ENCODE results near the gene YBX3.

The YBX3 gene

DNA sequence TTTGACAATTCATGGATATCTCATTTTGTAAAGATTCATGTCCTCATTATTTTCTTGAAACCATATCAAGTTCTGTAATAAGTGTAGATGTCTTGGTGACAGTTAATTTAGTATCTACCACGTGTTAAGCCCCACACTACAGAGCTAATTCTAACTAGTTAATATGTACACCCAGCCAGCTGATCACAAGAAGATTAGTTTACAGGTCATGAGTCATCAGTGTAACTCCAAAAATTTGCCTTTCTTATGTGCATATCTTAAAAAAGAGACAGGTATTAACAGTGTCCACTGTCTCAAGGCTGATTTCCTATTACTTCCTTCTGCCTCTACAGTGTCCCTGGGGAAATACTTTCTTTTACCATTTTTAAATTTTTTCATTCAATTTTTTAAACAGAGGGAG is 13.3 kb upstream of the YBX3 start:
- H3K4me3 ChIP-seq (ENCODE audit: low read depth, low read length) = no peak overlapping the region
- TF ChIP-seq, protein P1, sequence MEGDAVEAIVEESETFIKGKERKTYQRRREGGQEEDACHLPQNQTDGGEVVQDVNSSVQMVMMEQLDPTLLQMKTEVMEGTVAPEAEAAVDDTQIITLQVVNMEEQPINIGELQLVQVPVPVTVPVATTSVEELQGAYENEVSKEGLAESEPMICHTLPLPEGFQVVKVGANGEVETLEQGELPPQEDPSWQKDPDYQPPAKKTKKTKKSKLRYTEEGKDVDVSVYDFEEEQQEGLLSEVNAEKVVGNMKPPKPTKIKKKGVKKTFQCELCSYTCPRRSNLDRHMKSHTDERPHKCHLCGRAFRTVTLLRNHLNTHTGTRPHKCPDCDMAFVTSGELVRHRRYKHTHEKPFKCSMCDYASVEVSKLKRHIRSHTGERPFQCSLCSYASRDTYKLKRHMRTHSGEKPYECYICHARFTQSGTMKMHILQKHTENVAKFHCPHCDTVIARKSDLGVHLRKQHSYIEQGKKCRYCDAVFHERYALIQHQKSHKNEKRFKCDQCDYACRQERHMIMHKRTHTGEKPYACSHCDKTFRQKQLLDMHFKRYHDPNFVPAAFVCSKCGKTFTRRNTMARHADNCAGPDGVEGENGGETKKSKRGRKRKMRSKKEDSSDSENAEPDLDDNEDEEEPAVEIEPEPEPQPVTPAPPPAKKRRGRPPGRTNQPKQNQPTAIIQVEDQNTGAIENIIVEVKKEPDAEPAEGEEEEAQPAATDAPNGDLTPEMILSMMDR (IDR thresholded peaks at IDR 0.05; ENCODE audit: low read depth, low read length, missing control alignments) = no peak
- no peak for DNase-seq (ENCODE audit: low read depth)

DNA sequence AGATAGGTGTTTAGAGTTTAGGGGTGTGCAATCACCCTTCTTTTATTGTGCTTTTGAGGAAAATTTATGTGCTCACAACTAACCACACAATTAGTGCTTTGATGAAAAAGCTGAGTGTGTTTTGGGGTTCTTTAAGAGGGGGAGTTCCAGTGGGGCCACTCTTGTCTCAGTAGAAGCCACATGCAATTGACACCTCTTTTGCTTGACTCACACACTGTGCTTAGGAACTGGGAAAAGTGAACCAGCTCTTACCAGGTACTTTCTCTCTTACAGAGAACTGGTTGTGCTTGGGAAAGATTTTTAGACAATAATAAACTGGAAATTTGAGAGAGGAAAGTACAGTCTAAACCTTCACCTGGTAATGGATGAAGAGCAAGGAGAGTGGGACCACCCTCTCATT is 12.3 kb upstream of the YBX3 start:
- DNase-seq (ENCODE audit: low read depth) = no peak
- TF ChIP-seq, protein P1 (IDR thresholded peaks at IDR 0.05; ENCODE audit: low read depth, low read length, missing control alignments) = no peak
- H3K4me3 ChIP-seq (ENCODE audit: low read depth, low read length) = no peak overlapping the region

DNA sequence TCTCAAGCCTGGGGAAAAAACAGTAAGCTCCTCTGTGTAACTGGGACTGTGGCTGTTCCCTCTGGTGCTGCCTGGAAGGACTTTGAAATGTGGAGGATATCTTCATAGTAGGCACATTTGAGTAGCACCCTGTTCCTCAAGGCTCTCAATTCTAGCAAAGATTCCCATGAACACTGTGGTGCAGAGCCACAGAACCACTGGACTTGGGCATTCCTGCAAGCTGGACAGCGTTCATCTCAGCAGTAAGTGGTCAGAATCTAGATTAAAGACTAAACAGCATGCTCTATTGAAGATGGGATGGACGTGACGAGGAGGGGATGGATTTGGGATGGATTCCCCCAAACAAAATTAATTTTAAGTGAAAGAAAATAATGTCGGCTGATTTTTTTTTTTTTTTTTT is 9.4 kb upstream of the YBX3 start:
- no peak overlapping the region for H3K4me3 ChIP-seq (ENCODE audit: low read depth, low read length)
- no peak for DNase-seq (ENCODE audit: low read depth)
- TF ChIP-seq, protein P1 (IDR thresholded peaks at IDR 0.05; ENCODE audit: low read depth, low read length, missing control alignments) = no peak

DNA sequence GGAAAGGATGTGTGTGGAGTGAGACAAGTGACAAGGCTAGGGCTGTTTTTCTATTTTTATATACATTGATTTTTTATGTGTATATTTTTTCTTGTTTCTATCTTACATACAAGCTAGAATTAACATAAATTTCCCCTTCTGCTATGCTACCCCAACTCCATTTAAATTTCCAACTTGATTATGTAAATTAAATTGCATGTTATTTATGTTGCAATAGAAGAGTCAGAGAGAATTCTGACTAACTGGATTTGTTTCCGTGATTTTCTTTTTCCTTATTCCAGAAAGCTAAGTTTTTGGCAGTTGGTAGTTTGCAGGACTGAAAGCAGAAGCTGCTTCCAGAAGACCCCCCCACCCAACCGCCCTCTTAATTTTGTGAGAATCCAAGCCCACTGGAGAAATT is 8.9 kb upstream of the YBX3 start:
- TF ChIP-seq, protein P1 (IDR thresholded peaks at IDR 0.05; ENCODE audit: low read depth, low read length, missing control alignments) = no peak
- no peak overlapping the region for H3K4me3 ChIP-seq (ENCODE audit: low read depth, low read length)
- no peak for DNase-seq (ENCODE audit: low read depth)

DNA sequence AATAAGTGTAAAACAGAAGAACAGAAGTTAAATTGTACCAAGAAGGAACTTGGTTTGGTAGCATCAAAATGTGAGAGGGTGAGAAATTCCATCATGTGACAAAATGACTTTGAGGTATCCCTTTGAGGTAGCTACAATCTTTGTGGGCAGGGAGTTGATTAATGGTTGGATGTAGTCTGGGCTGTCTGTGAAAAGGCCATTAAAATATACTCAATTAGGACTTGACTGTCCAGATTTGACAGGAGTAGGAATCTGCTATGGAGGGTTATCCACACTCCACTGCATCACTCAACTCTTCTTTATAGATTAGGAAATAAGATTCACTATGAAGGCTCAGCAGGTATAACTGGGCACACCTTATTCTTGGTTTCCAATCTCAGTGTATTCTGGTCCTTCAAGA is 7.4 kb upstream of the YBX3 start:
- no peak for DNase-seq (ENCODE audit: low read depth)
- TF ChIP-seq, protein P1 (IDR thresholded peaks at IDR 0.05; ENCODE audit: low read depth, low read length, missing control alignments) = no peak
- no peak overlapping the region for H3K4me3 ChIP-seq (ENCODE audit: low read depth, low read length)

DNA sequence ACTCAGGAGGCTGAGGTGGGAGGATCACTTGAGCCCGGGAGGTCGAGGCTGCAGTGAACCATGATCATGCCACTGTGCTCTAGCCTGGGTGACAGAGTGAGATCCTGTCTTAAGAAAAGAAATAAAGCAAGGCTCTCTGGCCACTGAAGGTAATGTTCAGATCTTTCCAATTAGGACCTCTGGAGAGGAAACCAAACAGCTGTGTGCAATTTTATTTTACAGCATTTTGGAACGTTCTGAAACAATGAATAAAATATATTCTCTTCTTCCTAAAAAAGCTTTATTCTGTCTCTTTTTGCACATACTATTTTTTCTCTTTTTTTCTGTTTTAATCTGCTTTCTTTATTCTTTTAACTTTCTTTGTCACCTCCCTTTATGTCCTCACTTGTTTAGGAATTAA is 5.0 kb upstream of the YBX3 start:
- TF ChIP-seq, protein P1 (IDR thresholded peaks at IDR 0.05; ENCODE audit: low read depth, low read length, missing control alignments) = no peak
- DNase-seq (ENCODE audit: low read depth) = no peak
- no peak overlapping the region for H3K4me3 ChIP-seq (ENCODE audit: low read depth, low read length)

DNA sequence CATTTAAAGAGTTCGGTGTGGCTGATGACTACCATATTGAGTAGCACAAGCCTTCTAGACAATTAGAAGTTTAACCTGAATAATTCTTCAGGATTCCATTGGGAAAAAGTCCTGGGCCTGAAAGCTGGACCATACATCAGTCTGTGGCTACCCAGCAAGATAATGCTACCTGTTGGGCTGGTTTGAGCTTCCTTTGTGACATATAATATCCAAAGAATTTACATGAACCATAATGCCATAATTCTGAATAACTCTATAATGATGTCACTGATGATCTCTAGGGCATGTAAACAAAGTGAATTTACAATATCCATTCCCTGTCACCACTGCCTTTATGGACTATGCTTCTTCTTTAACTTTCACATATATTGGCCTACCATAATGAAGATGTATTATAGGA is 3.8 kb upstream of the YBX3 start:
- no peak overlapping the region for H3K4me3 ChIP-seq (ENCODE audit: low read depth, low read length)
- TF ChIP-seq, protein P1 (IDR thresholded peaks at IDR 0.05; ENCODE audit: low read depth, low read length, missing control alignments) = no peak
- DNase-seq (ENCODE audit: low read depth) = no peak

Data from GM12864 (cell line).